Vagina (tissue), 2 donors: ENCODE measurements around the gene RFX4. TPM values are rescaled to one million over a fixed set of nuclear protein-coding genes. Genes with fewer than 3 reads are reported as not detected.
A peak's percentile ranks its signal among the peaks of the same experiment; 100 is the strongest.

Experiments
- DNase-seq, 2 donors: peaks; one replicate each; pipeline ENCODE4 v3.0.0-alpha.2; 2017; ENCODE audit errors: extremely low spot score in 2 of 2
- H3K27ac ChIP-seq: fragments of 200-600 bp; sonication (generic); one replicate; pipeline ENCODE4 v1.5.1; 2019
- H3K27me3 ChIP-seq: fragments of 200-600 bp; sonication (generic); one replicate; pipeline ENCODE4 v1.5.1; 2019
- H3K36me3 ChIP-seq, 2 donors: fragments of 200-600 bp; sonication (generic); one replicate each; pipeline ENCODE4 v1.5.1; 2017 to 2019
- H3K4me1 ChIP-seq: fragments of 200-600 bp; sonication (generic); one replicate; pipeline ENCODE4 v1.5.1; 2019
- H3K4me3 ChIP-seq, 2 donors: fragments of 200-600 bp; sonication (generic); 1 replicate in 1 of 2; 2 replicates in 1 of 2; pipeline ENCODE4 v1.5.1; 2016 to 2019
- H3K9me3 ChIP-seq: fragments of 200-600 bp; sonication (generic); one replicate; pipeline ENCODE4 v1.5.1; 2019
- POLR2A ChIP-seq, 2 donors: fragments of 450-650 bp; IDR thresholded peaks; one replicate each; pipeline ENCODE4 v1.6.1; 2017; ENCODE audit warnings: antibody characterized with exemption in 2 of 2, mild to moderate bottlenecking in 2 of 2, moderate library complexity in 2 of 2
- POLR2AphosphoS5 ChIP-seq, 2 donors: sonication (generic); formaldehyde crosslinking; IDR thresholded peaks; one replicate each; pipeline ENCODE4 v1.9.0; 2017; ENCODE audit warnings: antibody characterized with exemption in 2 of 2, mild to moderate bottlenecking in 2 of 2, low read depth in 1 of 2; ENCODE audit not compliant: insufficient read depth in 1 of 2
- intact Hi-C: fragments of 100-400 bp; cut with DNase I; formaldehyde crosslinking; loops from one replicate; pipeline ENCODE4 v1.15.1; 2023
- total RNA-seq: library from RNA; depleted of rRNA; stranded (reverse); fragments of >200 nt; gene quantifications from one replicate; pipeline ENCODE4 v1.2.3, GENCODE V29; 2016
- TF ChIP-seq, protein P1 (sequence below), 3 experiments: fragments of 450-650 bp in 2 of 3; fragments of 200-600 bp in 1 of 3; sonication (generic) in 1 of 3; IDR thresholded peaks; one replicate each; pipeline ENCODE4 v1.5.1; 2017 to 2019; ENCODE audit warnings: antibody characterized with exemption in 3 of 3, mild to moderate bottlenecking in 2 of 3, moderate library complexity in 2 of 3

Gene RFX4
- total RNA-seq: not detected

DNA sequence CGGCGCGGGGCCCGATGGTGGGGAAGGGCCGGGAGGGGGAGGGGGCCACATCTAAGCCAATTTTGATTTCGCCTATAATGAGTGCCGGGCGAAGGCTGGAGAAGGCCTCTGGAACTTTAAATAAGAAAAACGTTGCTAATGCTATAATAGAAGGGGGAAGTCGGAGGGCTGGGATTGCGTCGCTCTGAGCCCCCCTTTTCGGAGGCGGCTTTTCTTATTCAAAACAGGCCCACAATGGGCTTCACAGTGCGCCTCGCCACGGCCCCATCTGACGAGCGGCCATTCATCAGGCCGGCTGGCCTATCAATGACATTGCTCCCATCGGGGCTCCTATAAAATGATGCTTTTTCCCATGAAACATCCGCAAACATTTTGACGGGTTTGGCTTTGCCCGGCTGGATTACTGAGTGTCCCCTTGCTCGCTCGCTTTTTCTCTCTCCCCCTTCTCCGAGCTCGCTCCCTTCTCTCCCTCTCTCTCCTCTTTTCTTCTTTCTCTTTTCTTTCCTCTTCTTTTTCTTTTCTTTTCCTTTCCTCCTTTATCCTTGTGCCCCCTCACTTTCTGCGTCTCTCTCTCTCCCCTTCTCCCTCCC is at the start of gene RFX4:
RFX4 (plus strand) TSS at position 364 of the 590 bp plus-strand sequence. CDS start 317 bp downstream, outside the sequence.
- Histone ChIP-seq H3K27ac (no peak within 1 kb of the TSS), H3K9me3 (no peaks in the 10 kb centered on the region), H3K4me1 (peaks cover 66% of the 10 kb centered on the region), H3K27me3 (peaks cover 24% of the 10 kb centered on the region), H3K36me3 (no peaks in the 10 kb centered on the region), H3K4me3 (peak within 1 kb of the TSS; percentile 19 to 28)
- no peak for DNase-seq
- TF ChIP-seq POLR2A (IDR thresholded peaks at IDR 0.05) (no peak), POLR2AphosphoS5 (IDR thresholded peaks at IDR 0.05; ENCODE audit: insufficient read depth in 1 of 2, low read depth in 1 of 2) (no peak)
- TF ChIP-seq, protein P1, sequence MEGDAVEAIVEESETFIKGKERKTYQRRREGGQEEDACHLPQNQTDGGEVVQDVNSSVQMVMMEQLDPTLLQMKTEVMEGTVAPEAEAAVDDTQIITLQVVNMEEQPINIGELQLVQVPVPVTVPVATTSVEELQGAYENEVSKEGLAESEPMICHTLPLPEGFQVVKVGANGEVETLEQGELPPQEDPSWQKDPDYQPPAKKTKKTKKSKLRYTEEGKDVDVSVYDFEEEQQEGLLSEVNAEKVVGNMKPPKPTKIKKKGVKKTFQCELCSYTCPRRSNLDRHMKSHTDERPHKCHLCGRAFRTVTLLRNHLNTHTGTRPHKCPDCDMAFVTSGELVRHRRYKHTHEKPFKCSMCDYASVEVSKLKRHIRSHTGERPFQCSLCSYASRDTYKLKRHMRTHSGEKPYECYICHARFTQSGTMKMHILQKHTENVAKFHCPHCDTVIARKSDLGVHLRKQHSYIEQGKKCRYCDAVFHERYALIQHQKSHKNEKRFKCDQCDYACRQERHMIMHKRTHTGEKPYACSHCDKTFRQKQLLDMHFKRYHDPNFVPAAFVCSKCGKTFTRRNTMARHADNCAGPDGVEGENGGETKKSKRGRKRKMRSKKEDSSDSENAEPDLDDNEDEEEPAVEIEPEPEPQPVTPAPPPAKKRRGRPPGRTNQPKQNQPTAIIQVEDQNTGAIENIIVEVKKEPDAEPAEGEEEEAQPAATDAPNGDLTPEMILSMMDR (IDR thresholded peaks at IDR 0.05): no peak
- intact Hi-C loops: no loop called here

DNA sequence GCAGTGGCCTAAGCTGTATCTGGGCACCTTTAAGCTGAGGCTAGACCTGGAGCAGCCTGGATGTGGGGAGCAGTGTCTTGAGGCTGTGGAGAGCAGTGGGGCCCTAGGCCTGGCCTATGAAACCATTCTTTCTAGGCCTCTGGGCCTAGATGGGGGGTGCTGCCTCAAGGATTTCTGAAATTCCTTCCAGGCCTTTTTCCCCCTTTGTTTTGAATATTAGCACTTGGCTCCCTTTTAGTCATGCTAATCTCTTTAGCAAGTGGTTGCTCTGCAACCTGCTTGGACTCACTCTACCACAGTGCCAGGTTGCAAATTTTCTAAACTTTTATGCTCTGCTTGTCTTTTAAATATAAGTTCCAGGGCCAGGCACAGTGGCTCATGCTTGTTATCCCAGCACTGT is 41.6 kb upstream of the RFX4 start:
- Histone ChIP-seq H3K36me3 (no peaks in the 10 kb centered on the region), H3K4me1 (no peaks in the 10 kb centered on the region), H3K27ac (no peak overlapping the region), H3K4me3 (no peak overlapping the region), H3K9me3 (peaks cover 5% of the 10 kb centered on the region), H3K27me3 (no peaks in the 10 kb centered on the region)
- intact Hi-C loops: no loop called here
- TF ChIP-seq POLR2AphosphoS5 (IDR thresholded peaks at IDR 0.05; ENCODE audit: insufficient read depth in 1 of 2, low read depth in 1 of 2): no peak
- TF ChIP-seq, protein P1 (IDR thresholded peaks at IDR 0.05): no peak
- TF ChIP-seq POLR2A (IDR thresholded peaks at IDR 0.05): no peak
- DNase-seq: no peak

GRCh38 chr12:106551410-106551809 is 31.4 kb upstream of the RFX4 start:
- H3K9me3 ChIP-seq: no peaks in the 10 kb centered on the region
- H3K27me3 ChIP-seq: no peaks in the 10 kb centered on the region
- no peaks in the 10 kb centered on the region for H3K4me1 ChIP-seq
- no peaks in the 10 kb centered on the region for H3K36me3 ChIP-seq
- no peak overlapping the region for H3K4me3 ChIP-seq
- H3K27ac ChIP-seq: no peak overlapping the region
- TF ChIP-seq, protein P1 (IDR thresholded peaks at IDR 0.05): no peak
- TF ChIP-seq POLR2AphosphoS5 (IDR thresholded peaks at IDR 0.05; ENCODE audit: insufficient read depth in 1 of 2, low read depth in 1 of 2): no peak
- TF ChIP-seq POLR2A (IDR thresholded peaks at IDR 0.05): no peak
- intact Hi-C loops: no loop called here
- no peak for DNase-seq

DNA sequence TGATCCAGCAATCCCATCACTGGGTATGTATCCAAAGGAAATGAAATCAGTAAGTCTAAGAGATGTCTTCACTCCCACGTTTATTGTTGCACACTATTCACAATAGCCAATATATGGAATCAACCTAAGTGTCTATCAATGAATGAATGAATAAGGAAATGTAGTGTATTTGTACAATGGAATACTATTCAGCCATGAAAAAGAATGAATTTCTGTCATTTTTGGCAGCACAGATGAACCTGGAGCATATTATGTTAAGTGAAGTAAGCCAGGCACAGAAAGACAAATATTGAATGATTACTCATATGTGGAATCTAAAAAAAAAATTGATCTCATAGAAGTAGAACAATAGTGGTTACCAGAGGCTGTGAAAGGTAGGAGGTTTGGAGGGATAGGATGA is 30.6 kb upstream of the RFX4 start:
- no peak overlapping the region for H3K4me3 ChIP-seq
- H3K9me3 ChIP-seq: no peaks in the 10 kb centered on the region
- no peaks in the 10 kb centered on the region for H3K27me3 ChIP-seq
- no peak overlapping the region for H3K27ac ChIP-seq
- intact Hi-C loops: no loop called here
- H3K4me1 ChIP-seq: no peaks in the 10 kb centered on the region
- no peak for DNase-seq
- no peaks in the 10 kb centered on the region for H3K36me3 ChIP-seq
- no peak for TF ChIP-seq POLR2AphosphoS5 (IDR thresholded peaks at IDR 0.05; ENCODE audit: insufficient read depth in 1 of 2, low read depth in 1 of 2)
- TF ChIP-seq, protein P1 (IDR thresholded peaks at IDR 0.05): no peak
- TF ChIP-seq POLR2A (IDR thresholded peaks at IDR 0.05): no peak

DNA sequence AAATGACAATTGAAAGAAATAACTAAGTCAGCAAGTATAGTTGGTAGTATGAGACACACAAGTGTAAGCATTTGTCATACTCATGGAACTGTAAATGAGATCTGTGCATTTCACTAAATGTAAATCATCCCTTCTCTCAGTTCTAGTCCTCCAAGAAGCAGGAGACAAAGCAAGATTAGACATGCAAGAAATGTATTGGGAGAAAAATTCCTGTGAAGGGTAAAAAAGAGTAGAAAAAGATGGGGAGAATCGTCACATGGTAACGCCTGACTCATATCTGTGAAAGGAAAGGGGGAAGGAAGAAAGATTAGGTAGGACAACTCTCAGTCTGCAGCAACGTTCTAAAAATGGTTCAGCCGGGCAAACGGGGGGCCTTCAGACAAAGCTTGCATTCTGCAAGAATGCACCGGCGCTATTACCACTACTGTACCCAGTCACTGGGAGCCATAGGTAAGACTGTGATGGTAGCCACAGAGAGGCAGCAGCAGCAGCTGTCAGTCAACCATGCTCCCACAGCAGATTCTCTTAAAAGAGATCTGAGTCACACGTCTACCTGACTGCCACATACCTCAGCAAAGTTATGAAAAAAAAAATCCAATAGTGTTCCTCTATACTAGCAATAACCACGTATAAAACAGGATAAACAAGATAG is 18.0 kb upstream of the RFX4 start:
- intact Hi-C loops: no loop called here
- no peaks in the 10 kb centered on the region for H3K36me3 ChIP-seq
- no peak for DNase-seq
- H3K27me3 ChIP-seq: no peaks in the 10 kb centered on the region
- H3K9me3 ChIP-seq: no peaks in the 10 kb centered on the region
- H3K4me1 ChIP-seq: no peaks in the 10 kb centered on the region
- no peak overlapping the region for H3K4me3 ChIP-seq
- H3K27ac ChIP-seq: no peak overlapping the region
- TF ChIP-seq POLR2AphosphoS5 (IDR thresholded peaks at IDR 0.05; ENCODE audit: insufficient read depth in 1 of 2, low read depth in 1 of 2) (no peak), POLR2A (IDR thresholded peaks at IDR 0.05) (no peak)
- TF ChIP-seq, protein P1 (IDR thresholded peaks at IDR 0.05): no peak
